HG02763 (cell line): ENCODE data around the gene MCTS1.
"Not testable (repeated sequence)": the region's sequence is repeated elsewhere in the genome, so short reads cannot be mapped to it uniquely, and the experiment has no call there.

Experiments
- ATAC-seq: cut with Tn5 transposase; IDR thresholded peaks from one replicate; pipeline ENCODE4 v1.9.1; 2021; ENCODE audit warnings: mild to moderate bottlenecking, moderate library complexity; ENCODE audit not compliant: unreplicated experiment

Gene MCTS1

DNA sequence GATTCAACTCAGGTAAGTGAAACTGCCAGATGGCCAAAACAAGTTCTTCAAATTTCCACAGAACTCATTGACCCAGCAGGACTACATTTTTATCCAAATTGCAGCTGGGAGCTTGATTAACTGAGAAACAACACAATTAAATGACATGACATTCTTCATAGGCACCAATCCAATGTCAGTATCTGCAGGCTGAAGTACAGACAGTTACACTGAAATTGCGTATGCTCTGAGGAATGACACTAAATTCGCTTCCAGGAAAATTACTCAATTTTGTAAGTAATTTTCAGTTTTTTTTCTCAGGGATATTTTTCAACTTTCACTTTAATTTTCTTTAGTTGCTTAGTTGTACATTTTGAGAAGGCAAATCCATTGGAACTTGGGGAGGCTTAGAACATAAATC, 21.5 kb downstream of the MCTS1 start:
- no peak for ATAC-seq

DNA sequence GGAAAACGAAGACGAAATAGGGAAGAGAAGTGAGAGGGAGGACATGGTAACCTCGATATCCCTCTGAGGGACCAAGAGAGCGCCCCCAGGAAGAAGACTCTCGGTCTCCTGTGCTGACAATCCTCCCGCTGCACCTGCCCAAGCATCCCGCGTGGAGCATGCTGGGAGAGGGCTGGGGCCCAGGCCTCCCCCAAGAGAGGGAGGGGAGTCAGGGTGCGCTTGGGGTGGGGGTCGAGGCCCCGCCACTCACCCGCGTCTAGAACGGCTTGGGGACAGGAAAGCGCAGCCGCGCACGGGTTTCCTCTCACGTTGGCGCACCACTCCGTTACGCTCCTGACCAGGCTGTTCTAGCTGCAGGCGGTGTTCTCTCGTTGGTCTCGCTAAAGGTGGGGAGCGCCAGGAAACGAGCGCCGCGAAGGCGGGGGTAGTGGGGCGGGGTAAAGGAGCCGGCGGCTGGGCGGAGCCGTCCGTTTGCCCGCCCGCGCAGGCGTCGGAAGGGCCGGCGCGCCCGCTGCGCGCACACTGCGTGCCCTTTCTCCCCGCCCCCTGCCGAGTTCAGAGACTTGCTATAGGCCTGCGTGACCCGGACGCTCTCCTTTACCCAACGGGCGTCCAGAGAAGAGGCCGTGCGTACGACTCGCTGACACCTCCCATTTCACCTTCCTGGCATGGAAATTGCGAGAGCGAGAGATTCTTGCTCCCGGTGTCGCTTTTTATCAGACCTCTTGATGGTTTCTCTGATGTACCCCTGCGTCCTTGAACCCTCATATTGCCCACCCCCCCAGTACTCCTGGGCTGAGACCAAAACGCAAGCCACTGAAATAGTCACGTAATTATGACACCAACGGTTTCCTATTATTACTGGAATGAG, 26.0 kb downstream of the MCTS1 start, which contains the start of gene C1GALT1C1:
C1GALT1C1 (minus strand) TSS at position 388 of the 871 bp plus-strand sequence. CDS start 2,888 bp downstream, outside the sequence.
- peak; percentile 96 for ATAC-seq

DNA sequence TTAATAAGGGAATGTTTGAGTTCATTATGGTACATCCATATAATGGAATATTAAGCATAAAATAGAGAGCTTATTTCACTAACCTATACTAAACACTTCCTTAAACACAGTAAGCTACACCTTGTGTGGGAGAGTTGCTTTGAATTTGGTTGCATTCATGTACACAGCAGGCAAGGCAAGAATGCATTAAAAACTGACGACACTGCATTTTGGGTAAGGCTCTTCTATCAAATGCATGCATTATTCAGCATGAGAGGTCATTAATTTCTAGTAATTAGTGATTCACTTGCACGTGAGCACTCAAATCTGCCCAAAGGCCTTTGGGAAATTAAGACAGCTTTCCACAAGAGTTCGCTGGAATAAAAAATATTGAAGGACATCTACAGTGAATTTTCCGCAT, 34.7 kb downstream of the MCTS1 start:
- ATAC-seq = no peak

DNA sequence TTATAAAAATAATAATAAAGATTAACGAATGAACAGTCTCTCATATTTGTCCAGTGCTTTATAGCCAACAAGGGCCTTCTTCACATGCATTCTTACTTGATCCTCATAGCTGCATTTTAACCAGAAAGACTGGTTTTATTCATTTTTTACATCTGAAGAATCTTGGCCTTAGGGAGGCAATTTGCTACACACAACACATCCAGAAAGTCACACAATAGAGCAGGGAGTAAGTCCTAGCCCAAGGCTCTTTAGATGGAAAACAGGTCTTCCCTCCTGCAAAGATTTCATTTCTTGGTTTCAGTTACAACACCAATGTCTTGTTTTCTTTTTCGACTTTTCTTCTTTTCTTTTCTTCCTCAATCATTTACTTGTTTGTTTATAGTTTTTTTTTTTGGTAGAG, 39.0 kb downstream of the MCTS1 start:
- ATAC-seq = no peak

DNA sequence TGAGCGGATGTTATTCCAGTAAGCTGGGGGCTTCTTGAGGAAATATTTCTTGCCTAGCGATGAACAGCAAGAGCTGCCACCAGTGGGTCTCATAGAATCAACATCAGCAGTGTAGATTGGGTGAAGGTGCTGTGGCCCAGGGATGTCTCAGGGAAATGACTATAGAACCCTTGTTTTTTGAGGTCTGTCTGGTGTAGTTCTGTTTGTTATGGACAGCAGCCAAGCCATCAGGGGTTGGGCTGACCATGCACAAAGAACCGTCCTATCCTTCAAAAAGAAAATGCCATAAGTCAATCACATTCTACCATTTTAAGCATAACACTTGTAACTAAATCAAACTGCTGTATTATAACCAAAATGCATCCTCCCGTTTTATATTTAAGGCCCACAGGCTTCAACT, 43.2 kb downstream of the MCTS1 start:
- ATAC-seq = no peak

DNA sequence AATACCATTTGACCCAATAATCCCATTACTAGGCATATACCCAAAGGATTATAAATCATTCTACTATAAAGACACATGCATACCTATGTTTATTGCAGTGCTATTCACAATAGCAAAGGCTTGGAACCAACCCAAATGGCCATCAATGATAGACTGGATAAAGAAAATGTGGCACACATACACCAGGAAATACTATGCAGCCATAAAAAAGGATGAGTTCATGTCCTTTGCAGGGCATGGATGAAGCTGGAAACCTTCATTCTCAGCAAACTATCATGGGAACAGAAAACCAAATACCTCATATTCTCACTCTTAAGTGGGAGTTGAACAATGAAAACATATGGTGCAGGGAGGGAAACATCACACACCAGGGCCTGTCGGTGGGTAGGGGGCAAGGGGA, 48.4 kb downstream of the MCTS1 start:
- not testable (repeated sequence) for ATAC-seq

DNA sequence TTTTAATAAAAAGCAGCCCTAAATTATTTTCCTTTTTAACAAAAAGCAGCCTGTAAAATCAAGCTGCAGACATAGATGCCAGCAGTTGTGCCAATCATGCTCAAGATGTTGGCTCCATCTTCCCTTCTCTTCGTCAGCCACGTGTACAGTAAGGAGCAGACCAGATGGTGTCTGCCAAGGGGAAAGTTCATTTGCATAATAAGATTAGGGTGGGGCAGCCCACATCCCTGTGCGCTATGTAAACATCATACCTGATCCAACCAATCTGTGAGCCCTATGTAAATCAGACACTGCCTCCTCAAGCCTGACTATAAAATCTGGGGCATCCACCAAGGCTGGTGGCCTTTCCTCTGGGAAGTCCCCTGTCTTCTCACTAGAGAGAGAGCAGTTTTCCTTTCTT, 49.1 kb downstream of the MCTS1 start:
- ATAC-seq = no peak

DNA sequence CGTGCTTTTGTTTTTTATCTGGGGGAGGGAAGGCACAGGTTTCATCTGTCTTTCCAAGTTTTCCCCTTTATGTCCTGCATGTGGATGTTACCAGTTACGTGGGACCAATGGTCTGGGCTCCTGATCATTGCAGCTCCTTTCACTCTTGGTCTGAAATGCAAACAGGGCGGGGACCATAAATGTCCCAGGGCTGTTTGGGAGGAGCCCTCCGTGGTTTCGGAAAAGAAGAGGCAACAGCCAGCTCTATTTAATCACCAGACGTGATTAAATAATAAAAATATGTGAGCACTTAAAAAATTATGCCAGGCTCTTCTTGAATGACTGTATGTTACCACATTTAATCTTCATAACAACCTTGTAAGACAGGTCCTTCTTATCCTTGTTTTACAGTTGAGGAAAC, 56.7 kb downstream of the MCTS1 start:
- ATAC-seq = no peak
